GM18873 (cell line): Measurements from ENCODE around the gene GALNT9.
"Not testable (repeated sequence)": the region's sequence is repeated elsewhere in the genome, so short reads cannot be mapped to it uniquely, and the experiment has no call there.

Experiments
- ATAC-seq: cut with Tn5 transposase; IDR thresholded peaks from one replicate; pipeline ENCODE4 v1.9.1; 2021; ENCODE audit warnings: mild to moderate bottlenecking, moderate library complexity, moderate number of reproducible peaks; ENCODE audit not compliant: unreplicated experiment, low FRiP score

The GALNT9 gene

GRCh38 chr12:132329036-132329719 lies at the start of gene GALNT9:
Gene GALNT9 (minus strand): TSS chr12:132329589. CDS start chr12:132329203, 386 bp downstream.
- ATAC-seq, result no peak

GRCh38 chr12:132379057-132379456 lies 49.7 kb upstream of the GALNT9 start:
- ATAC-seq, result not testable (repeated sequence)

DNA sequence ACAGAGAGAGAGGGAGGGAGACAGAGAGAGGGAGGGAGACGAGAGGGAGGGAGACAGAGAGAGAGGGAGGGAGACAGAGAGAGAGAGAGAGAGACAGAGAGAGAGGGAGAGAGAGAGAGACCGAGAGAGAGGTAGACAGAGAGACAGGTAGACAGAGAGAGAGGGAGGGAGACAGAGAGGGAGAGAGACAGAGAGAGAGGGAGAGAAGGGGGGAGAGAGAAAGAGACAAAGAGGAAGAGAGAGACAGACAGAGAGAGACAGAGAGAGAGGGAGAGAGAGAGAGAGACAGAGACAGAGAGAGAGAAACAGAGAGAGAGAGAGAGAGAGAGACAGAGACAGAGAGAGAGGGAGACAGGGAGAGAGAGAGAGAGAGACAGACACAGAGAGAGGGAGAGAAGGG lies 47.8 kb upstream of the GALNT9 start:
- ATAC-seq, result no peak

- ATAC-seq, result no peak
Measured at GRCh38 chr12:132376464-132376830, 47.1 kb upstream of the GALNT9 start.

DNA sequence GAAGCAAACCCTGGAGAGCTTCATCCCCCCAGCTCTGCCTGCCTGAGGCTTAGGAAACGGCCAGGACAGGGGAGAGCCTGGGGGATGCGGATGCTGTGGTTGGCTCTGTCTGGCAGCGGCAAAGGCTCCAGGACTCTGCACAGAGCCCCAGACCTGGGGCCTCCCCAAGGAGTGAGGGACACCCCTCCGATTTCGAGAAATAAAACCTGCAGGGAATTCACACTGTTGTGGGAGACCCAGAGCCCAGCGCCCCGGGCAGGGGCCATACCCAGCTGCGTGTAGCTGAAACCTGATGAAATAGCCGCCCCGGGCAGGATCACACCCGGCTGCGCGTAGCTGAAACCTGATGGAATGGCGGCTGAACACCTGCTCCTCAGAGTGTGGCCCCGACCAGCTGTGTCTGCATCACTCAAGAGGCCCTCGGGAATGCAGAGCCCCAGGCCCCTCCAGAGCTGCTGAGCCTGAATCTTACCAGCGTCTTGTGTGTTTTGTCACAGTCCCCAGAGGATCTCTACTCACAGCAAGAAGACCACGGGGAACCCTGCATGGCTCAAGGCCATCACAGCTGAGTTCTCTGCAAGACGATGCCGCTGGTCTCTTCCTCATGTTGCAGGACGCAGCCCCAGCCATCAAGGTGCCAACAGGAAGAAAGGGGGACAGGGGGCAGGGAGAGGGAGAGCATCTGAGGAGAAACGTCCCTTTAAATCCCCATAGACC lies 46.5 kb upstream of the GALNT9 start:
- ATAC-seq, result no peak

DNA sequence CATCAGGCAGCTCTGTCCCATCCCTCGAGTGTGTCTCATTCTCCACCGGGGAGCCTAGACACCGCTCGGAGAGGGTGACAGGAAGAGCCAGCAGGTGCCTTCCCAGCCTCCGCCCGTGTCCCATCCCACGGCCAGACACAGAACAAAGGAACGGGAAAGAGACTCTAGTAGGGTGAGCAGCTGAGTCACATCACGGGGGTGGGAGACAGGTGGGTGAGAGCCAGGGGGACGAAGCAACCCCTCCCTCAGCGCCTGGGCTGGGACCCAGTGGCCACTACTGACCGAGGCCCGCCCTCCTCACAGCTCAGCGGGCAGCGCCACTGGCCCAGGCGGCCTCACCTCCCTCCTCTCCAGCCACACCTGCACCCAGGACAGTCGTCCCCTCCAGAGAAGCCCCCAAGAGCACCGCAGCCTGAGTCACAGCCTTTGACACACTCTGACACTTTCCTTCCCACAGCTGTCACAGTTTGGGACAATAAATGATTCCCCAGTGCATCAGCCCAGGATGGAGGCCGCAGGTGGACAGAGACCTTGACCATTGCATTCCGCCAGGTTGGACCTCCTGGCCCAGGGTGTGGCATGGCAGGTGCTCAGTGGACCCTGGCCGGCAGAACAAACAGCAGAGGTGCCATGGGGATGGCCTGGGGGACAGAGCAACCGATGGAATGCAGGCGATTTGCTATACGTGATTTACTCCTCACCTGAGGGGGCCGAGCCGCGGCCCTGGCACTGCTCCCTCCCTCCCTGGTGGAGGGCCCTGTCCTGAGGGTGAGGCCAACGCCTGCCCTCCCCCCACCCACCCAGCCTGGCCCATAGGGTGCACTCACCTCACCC lies 45.4 kb upstream of the GALNT9 start:
- no peak for ATAC-seq

GRCh38 chr12:132373901-132374611 lies 44.7 kb upstream of the GALNT9 start:
- no peak for ATAC-seq

- no peak for ATAC-seq
Measured at GRCh38 chr12:132367852-132368251, 38.5 kb upstream of the GALNT9 start.

- ATAC-seq, result no peak
Measured at GRCh38 chr12:132367071-132367851, 37.9 kb upstream of the GALNT9 start.

DNA sequence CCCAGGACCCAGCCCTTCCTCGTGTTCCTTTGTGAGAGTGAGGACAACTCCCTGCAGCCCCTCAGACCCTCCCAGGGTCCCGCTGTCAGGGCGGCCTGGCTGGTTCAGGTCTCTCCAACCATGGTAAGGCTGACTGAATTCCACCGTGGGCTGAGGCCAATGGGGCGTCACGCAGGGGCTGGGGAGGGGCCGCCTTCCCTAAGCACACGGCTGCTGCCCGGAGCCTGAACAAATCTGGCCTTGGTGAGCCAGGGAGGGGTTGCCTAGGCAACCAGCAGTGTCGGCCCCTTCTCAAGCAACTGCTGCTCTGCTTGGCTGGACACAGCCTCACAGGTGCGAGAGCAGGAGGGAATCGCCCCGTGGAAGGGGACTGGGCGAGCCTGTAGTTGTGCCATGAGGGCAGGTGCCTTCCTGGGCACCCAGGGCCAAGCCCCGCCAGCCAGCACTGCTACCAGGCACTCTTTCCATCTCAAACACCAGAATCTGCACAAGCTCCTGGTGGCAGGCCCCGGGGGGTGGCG lies 37.0 kb upstream of the GALNT9 start:
- ATAC-seq, result no peak

DNA sequence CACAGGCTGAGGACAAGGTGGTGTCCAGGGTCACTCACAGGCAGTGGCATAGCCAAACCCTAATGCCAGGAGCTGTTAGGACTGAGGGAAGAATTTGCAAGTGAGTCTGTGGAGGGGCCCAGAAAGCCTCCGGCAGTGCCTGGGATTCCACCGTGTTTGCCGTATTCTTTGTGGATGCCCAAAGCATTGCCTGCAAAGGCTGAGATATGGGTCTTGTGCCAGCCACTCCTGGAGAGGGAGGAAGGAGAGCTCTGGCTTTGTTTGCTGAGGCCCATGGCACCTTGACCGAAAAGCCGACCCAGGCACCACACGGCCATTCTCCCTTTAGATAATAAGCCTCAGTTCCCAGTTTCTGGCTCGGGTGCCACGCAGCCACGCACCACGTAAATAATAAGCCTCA lies 35.8 kb upstream of the GALNT9 start:
- no peak for ATAC-seq

- no peak for ATAC-seq
Measured at GRCh38 chr12:132364348-132364902, 35.0 kb upstream of the GALNT9 start.

DNA sequence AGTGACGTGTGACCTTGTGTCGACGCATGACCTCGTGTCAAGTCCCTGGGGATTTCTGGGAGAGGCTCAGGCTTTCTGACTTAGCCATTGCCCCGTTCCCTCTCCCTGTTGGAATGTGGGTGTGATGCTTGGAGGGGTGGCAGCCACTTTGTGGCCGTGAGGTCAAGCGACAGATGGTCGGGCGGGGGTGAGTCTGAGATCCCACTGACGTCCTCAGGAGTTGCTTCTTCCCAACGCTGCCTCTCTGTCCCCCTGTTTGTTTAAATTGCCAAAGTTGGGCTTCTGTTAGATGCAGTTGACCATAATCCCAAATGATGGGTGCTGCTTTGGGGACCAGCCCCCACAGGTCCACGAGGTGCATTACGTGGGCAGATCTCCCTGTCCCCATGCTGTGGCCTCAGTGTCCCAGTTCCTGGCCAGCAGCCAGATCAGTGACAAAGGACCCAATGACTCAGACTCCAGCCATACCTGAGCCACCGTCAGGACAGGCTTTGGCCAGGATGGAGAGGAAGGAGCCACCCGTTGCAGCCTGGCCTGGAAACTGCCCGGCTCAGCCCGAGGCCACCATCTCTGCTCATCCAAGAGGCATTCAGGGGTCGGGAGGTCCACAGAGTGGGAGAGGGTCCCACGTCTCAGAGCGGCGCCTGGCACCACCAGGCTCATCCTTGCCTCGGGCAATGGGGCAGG lies 34.4 kb upstream of the GALNT9 start:
- ATAC-seq, result no peak

GRCh38 chr12:132362996-132363660 lies 33.7 kb upstream of the GALNT9 start:
- no peak for ATAC-seq

- no peak for ATAC-seq
Measured at GRCh38 chr12:132360906-132361777, 31.8 kb upstream of the GALNT9 start.

- ATAC-seq, result no peak
Measured at GRCh38 chr12:132360410-132360809, 31.0 kb upstream of the GALNT9 start.

GRCh38 chr12:132359971-132360370 lies 30.6 kb upstream of the GALNT9 start:
- no peak for ATAC-seq
